ENCODE results near the gene CILP2.

CILP2 gene

GRCh38 chr19:19584356-19584755 is 46.3 kb downstream of the CILP2 start:
- TF ChIP-seq FOXP2 (optimal IDR thresholded peaks at IDR 0.05; ENCODE audit: borderline replicate concordance, extremely low read depth, extremely low read length, insufficient read depth), result no peak

GRCh38 chr19:19587771-19588170 is 49.7 kb downstream of the CILP2 start:
- TF ChIP-seq TAF1 (IDR thresholded peaks at IDR 0.05; ENCODE audit: borderline replicate concordance, insufficient read depth, low read length) (no peak), FOXP2 (optimal IDR thresholded peaks at IDR 0.05; ENCODE audit: borderline replicate concordance, extremely low read depth, extremely low read length, insufficient read depth) (no peak), SIN3A (IDR thresholded peaks at IDR 0.05; ENCODE audit: borderline replicate concordance, insufficient read depth, low read length) (no peak)
- TF ChIP-seq, protein P1, sequence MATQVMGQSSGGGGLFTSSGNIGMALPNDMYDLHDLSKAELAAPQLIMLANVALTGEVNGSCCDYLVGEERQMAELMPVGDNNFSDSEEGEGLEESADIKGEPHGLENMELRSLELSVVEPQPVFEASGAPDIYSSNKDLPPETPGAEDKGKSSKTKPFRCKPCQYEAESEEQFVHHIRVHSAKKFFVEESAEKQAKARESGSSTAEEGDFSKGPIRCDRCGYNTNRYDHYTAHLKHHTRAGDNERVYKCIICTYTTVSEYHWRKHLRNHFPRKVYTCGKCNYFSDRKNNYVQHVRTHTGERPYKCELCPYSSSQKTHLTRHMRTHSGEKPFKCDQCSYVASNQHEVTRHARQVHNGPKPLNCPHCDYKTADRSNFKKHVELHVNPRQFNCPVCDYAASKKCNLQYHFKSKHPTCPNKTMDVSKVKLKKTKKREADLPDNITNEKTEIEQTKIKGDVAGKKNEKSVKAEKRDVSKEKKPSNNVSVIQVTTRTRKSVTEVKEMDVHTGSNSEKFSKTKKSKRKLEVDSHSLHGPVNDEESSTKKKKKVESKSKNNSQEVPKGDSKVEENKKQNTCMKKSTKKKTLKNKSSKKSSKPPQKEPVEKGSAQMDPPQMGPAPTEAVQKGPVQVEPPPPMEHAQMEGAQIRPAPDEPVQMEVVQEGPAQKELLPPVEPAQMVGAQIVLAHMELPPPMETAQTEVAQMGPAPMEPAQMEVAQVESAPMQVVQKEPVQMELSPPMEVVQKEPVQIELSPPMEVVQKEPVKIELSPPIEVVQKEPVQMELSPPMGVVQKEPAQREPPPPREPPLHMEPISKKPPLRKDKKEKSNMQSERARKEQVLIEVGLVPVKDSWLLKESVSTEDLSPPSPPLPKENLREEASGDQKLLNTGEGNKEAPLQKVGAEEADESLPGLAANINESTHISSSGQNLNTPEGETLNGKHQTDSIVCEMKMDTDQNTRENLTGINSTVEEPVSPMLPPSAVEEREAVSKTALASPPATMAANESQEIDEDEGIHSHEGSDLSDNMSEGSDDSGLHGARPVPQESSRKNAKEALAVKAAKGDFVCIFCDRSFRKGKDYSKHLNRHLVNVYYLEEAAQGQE (IDR thresholded peaks at IDR 0.05; ENCODE audit: insufficient read depth in 1 of 2, low read depth in 2 of 2, low read length in 2 of 2), result no peak

- TF ChIP-seq, protein P1 (IDR thresholded peaks at IDR 0.05; ENCODE audit: insufficient read depth in 1 of 2, low read depth in 2 of 2, low read length in 2 of 2), result no peak
- no peak for TF ChIP-seq TAF1 (IDR thresholded peaks at IDR 0.05; ENCODE audit: borderline replicate concordance, insufficient read depth, low read length)
- no peak for TF ChIP-seq FOXP2 (optimal IDR thresholded peaks at IDR 0.05; ENCODE audit: borderline replicate concordance, extremely low read depth, extremely low read length, insufficient read depth)
- TF ChIP-seq POLR2AphosphoS5 (IDR thresholded peaks at IDR 0.05; ENCODE audit: low read depth, low read length), result no peak
- no peak for TF ChIP-seq SIN3A (IDR thresholded peaks at IDR 0.05; ENCODE audit: borderline replicate concordance, insufficient read depth, low read length)
These were observed 50.5 kb downstream of the CILP2 start for GRCh38 chr19:19588546-19588945.

- TF ChIP-seq TAF1 (IDR thresholded peaks at IDR 0.05; ENCODE audit: borderline replicate concordance, insufficient read depth, low read length) (no peak), FOXP2 (optimal IDR thresholded peaks at IDR 0.05; ENCODE audit: borderline replicate concordance, extremely low read depth, extremely low read length, insufficient read depth) (no peak), SIN3A (IDR thresholded peaks at IDR 0.05; ENCODE audit: borderline replicate concordance, insufficient read depth, low read length) (no peak), POLR2AphosphoS5 (IDR thresholded peaks at IDR 0.05; ENCODE audit: low read depth, low read length) (no peak)
- TF ChIP-seq, protein P1 (IDR thresholded peaks at IDR 0.05; ENCODE audit: insufficient read depth in 1 of 2, low read depth in 2 of 2, low read length in 2 of 2), result no peak
These were observed 53.2 kb downstream of the CILP2 start for GRCh38 chr19:19591133-19591825.

- TF ChIP-seq, protein P1 (IDR thresholded peaks at IDR 0.05; ENCODE audit: insufficient read depth in 1 of 2, low read depth in 2 of 2, low read length in 2 of 2), result no peak
- TF ChIP-seq FOXP2 (optimal IDR thresholded peaks at IDR 0.05; ENCODE audit: borderline replicate concordance, extremely low read depth, extremely low read length, insufficient read depth) (no peak), POLR2AphosphoS5 (IDR thresholded peaks at IDR 0.05; ENCODE audit: low read depth, low read length) (no peak), SIN3A (IDR thresholded peaks at IDR 0.05; ENCODE audit: borderline replicate concordance, insufficient read depth, low read length) (no peak), TAF1 (IDR thresholded peaks at IDR 0.05; ENCODE audit: borderline replicate concordance, insufficient read depth, low read length) (no peak)
These were observed 54.6 kb downstream of the CILP2 start for GRCh38 chr19:19592690-19593089.
